KOPT-K1 (cell line): Measurements from ENCODE around the gene APOM.

Experiments
- H3K27ac ChIP-seq: fragments of 200-600 bp; sonication (generic); 2 replicates; pipeline ENCODE4 v1.5.1; 2016; ENCODE audit warnings: antibody characterized with exemption, mild to moderate bottlenecking, low read depth, low read length; ENCODE audit not compliant: poor library complexity, severe bottlenecking
- H3K36me3 ChIP-seq: fragments of 200-600 bp; sonication (generic); 2 replicates; pipeline ENCODE4 v1.5.1; 2017; ENCODE audit warnings: antibody characterized with exemption, mild to moderate bottlenecking, low read length, moderate library complexity; ENCODE audit not compliant: insufficient read depth
- H3K9me3 ChIP-seq: fragments of 200-600 bp; sonication (generic); 2 replicates; pipeline ENCODE4 v1.5.1; 2017; ENCODE audit warnings: antibody characterized with exemption, low read length, mild to moderate bottlenecking; ENCODE audit not compliant: insufficient read depth, poor library complexity, severe bottlenecking

Gene APOM

GRCh38 chr6:31639449-31639861 lies 16.2 kb upstream of the APOM start:
- Histone ChIP-seq H3K27ac (no peak overlapping the region), H3K36me3 (peaks cover 100% of the 10 kb centered on the region), H3K9me3 (no peaks in the 10 kb centered on the region)

GRCh38 chr6:31640612-31641011 lies 15.1 kb upstream of the APOM start:
- Histone ChIP-seq H3K27ac (no peak overlapping the region), H3K36me3 (peaks cover 100% of the 10 kb centered on the region), H3K9me3 (no peaks in the 10 kb centered on the region)

GRCh38 chr6:31641370-31641769 lies 14.3 kb upstream of the APOM start:
- Histone ChIP-seq H3K27ac (no peak overlapping the region), H3K36me3 (peaks cover 100% of the 10 kb centered on the region), H3K9me3 (no peaks in the 10 kb centered on the region)

GRCh38 chr6:31642798-31643570 lies 12.7 kb upstream of the APOM start:
- no peak overlapping the region for H3K27ac ChIP-seq
- peaks cover 98% of the 10 kb centered on the region for H3K36me3 ChIP-seq

GRCh38 chr6:31643818-31644454 lies 11.8 kb upstream of the APOM start:
- peaks cover 98% of the 10 kb centered on the region for H3K36me3 ChIP-seq
- no peak overlapping the region for H3K27ac ChIP-seq
- no peaks in the 10 kb centered on the region for H3K9me3 ChIP-seq

More at GRCh38 chr6:31642798-31643570, 12.7 kb upstream of the APOM start:
- no peaks in the 10 kb centered on the region for H3K9me3 ChIP-seq

GRCh38 chr6:31645325-31645724 lies 10.4 kb upstream of the APOM start:
- Histone ChIP-seq H3K27ac (no peak overlapping the region), H3K9me3 (no peaks in the 10 kb centered on the region), H3K36me3 (peaks cover 98% of the 10 kb centered on the region)

- Histone ChIP-seq H3K9me3 (no peaks in the 10 kb centered on the region), H3K36me3 (peaks cover 58% of the 10 kb centered on the region), H3K27ac (peak overlapping the region; percentile 94)
These were observed 4.0 kb upstream of the APOM start for GRCh38 chr6:31651602-31652191.

- peaks cover 59% of the 10 kb centered on the region for H3K36me3 ChIP-seq
- H3K9me3 ChIP-seq = no peaks in the 10 kb centered on the region
- peak overlapping the region; percentile 94 for H3K27ac ChIP-seq
These were observed 2.6 kb upstream of the APOM start for GRCh38 chr6:31652925-31653724.

- peaks cover 54% of the 10 kb centered on the region for H3K36me3 ChIP-seq
- H3K27ac ChIP-seq = no peak overlapping the region
- no peaks in the 10 kb centered on the region for H3K9me3 ChIP-seq
These were observed 933 bp upstream of the APOM start for GRCh38 chr6:31654574-31655348.

GRCh38 chr6:31657406-31658157 lies 1.9 kb downstream of the APOM start:
- Histone ChIP-seq H3K27ac (no peak overlapping the region), H3K9me3 (no peaks in the 10 kb centered on the region), H3K36me3 (peaks cover 54% of the 10 kb centered on the region)

- peaks cover 60% of the 10 kb centered on the region for H3K36me3 ChIP-seq
- no peak overlapping the region for H3K27ac ChIP-seq
- no peaks in the 10 kb centered on the region for H3K9me3 ChIP-seq
These were observed 2.5 kb downstream of the APOM start for GRCh38 chr6:31658158-31658688.

- H3K36me3 ChIP-seq = peaks cover 69% of the 10 kb centered on the region
- H3K27ac ChIP-seq = peak overlapping the region; percentile 82
- H3K9me3 ChIP-seq = no peaks in the 10 kb centered on the region
These were observed 3.4 kb downstream of the APOM start for GRCh38 chr6:31658983-31659648.

GRCh38 chr6:31659649-31660380 lies 4.1 kb downstream of the APOM start:
- Histone ChIP-seq H3K27ac (peak overlapping the region; percentile 82), H3K9me3 (no peaks in the 10 kb centered on the region), H3K36me3 (peaks cover 72% of the 10 kb centered on the region)
